Muscle layer of duodenum (tissue), 2 donors: Measurements from ENCODE around the gene ACTN4.
A peak's percentile ranks its signal among the peaks of the same experiment; 100 is the strongest.
"Not testable (repeated sequence)": the region's sequence is repeated elsewhere in the genome, so short reads cannot be mapped to it uniquely, and the experiment has no call there.

Experiments
- H3K27ac ChIP-seq: one replicate; pipeline ENCODE4 v1.7.0; 2013; ENCODE audit warnings: mild to moderate bottlenecking, low read length
- H3K27me3 ChIP-seq: one replicate; pipeline ENCODE4 v1.7.0; 2013; ENCODE audit warnings: low read depth, mild to moderate bottlenecking, control low read depth, low read length
- H3K36me3 ChIP-seq, 2 donors: one replicate each; pipeline ENCODE4 v1.7.0; 2013; ENCODE audit warnings: low read length in 2 of 2, control low read depth in 1 of 2, mild to moderate bottlenecking in 1 of 2; ENCODE audit not compliant: insufficient read depth in 2 of 2, control insufficient read depth in 1 of 2
- H3K4me1 ChIP-seq, 2 donors: one replicate each; pipeline ENCODE4 v1.7.0; 2013; ENCODE audit warnings: low read length in 2 of 2, mild to moderate bottlenecking in 2 of 2, control low read depth in 1 of 2, moderate library complexity in 1 of 2; ENCODE audit not compliant: insufficient read depth in 2 of 2, control insufficient read depth in 1 of 2
- H3K4me3 ChIP-seq, 2 donors: one replicate each; pipeline ENCODE4 v1.7.0; 2013; ENCODE audit warnings: low read length in 2 of 2, low read depth in 1 of 2, mild to moderate bottlenecking in 1 of 2
- H3K9me3 ChIP-seq, 2 donors: one replicate each; pipeline ENCODE4 v1.7.0; 2013; ENCODE audit warnings: low read length in 2 of 2, control low read depth in 1 of 2, mild to moderate bottlenecking in 1 of 2; ENCODE audit not compliant: control insufficient read depth in 1 of 2
- donor health status: healthy.

ACTN4 gene

GRCh38 chr19:38619361-38620174 is 27.9 kb upstream of the ACTN4 start:
- Histone ChIP-seq H3K36me3 (peaks cover 15 to 28% of the 10 kb centered on the region in 2 donors), H3K27ac (peak overlapping the region; percentile 93), H3K27me3 (no peaks in the 10 kb centered on the region), H3K4me1 (peaks cover 8 to 27% of the 10 kb centered on the region in 2 donors), H3K4me3 (peak overlapping the region; percentile 92 to 96), H3K9me3 (no peaks in the 10 kb centered on the region)

GRCh38 chr19:38624822-38625221 is 22.6 kb upstream of the ACTN4 start:
- Histone ChIP-seq H3K36me3 (peaks cover 39 to 77% of the 10 kb centered on the region in 2 donors), H3K27me3 (no peaks in the 10 kb centered on the region), H3K4me3 (no peak overlapping the region), H3K27ac (no peak overlapping the region), H3K9me3 (no peaks in the 10 kb centered on the region), H3K4me1 (peaks cover 5 to 11% of the 10 kb centered on the region in 2 donors)

- no peak overlapping the region for H3K27ac ChIP-seq
- H3K4me1 ChIP-seq = peaks cover 0 to under 1% of the 10 kb centered on the region in 2 donors
- no peak overlapping the region for H3K4me3 ChIP-seq
- no peaks in the 10 kb centered on the region for H3K9me3 ChIP-seq
- H3K36me3 ChIP-seq = peaks cover 39 to 76% of the 10 kb centered on the region in 2 donors
- H3K27me3 ChIP-seq = no peaks in the 10 kb centered on the region
Observed at GRCh38 chr19:38626401-38626800, 21.0 kb upstream of the ACTN4 start.

GRCh38 chr19:38629568-38629967 is 17.9 kb upstream of the ACTN4 start:
- no peaks in the 10 kb centered on the region for H3K9me3 ChIP-seq
- no peaks in the 10 kb centered on the region for H3K4me1 ChIP-seq
- H3K27ac ChIP-seq = no peak overlapping the region
- no peak overlapping the region for H3K4me3 ChIP-seq
- H3K36me3 ChIP-seq = peaks cover 31 to 77% of the 10 kb centered on the region in 2 donors
- H3K27me3 ChIP-seq = no peaks in the 10 kb centered on the region

- H3K36me3 ChIP-seq = peaks cover 29 to 76% of the 10 kb centered on the region in 2 donors
- not testable (repeated sequence) for H3K27me3 ChIP-seq, H3K9me3 ChIP-seq, H3K4me1 ChIP-seq, H3K4me3 ChIP-seq, H3K27ac ChIP-seq
Observed at GRCh38 chr19:38631301-38631700, 16.1 kb upstream of the ACTN4 start.

GRCh38 chr19:38631811-38632475 is 15.5 kb upstream of the ACTN4 start:
- H3K27ac ChIP-seq = not testable (repeated sequence)
- Histone ChIP-seq H3K36me3 (peaks cover 26 to 76% of the 10 kb centered on the region in 2 donors), H3K4me1 (peaks cover 0 to 12% of the 10 kb centered on the region in 2 donors)

GRCh38 chr19:38632476-38633213 is 14.8 kb upstream of the ACTN4 start:
- H3K4me1 ChIP-seq = peaks cover 0 to 12% of the 10 kb centered on the region in 2 donors
- H3K27ac ChIP-seq = no peak overlapping the region
- H3K4me3 ChIP-seq = no peak overlapping the region
- H3K36me3 ChIP-seq = peaks cover 26 to 70% of the 10 kb centered on the region in 2 donors
- H3K9me3 ChIP-seq = no peaks in the 10 kb centered on the region
- H3K27me3 ChIP-seq = no peaks in the 10 kb centered on the region

More at GRCh38 chr19:38631811-38632475, 15.5 kb upstream of the ACTN4 start:
- not testable (repeated sequence) for H3K4me3 ChIP-seq, H3K27me3 ChIP-seq, H3K9me3 ChIP-seq

GRCh38 chr19:38634757-38635482 is 12.5 kb upstream of the ACTN4 start:
- no peaks in the 10 kb centered on the region for H3K9me3 ChIP-seq
- peaks cover 0 to 12% of the 10 kb centered on the region in 2 donors for H3K4me1 ChIP-seq
- H3K4me3 ChIP-seq = no peak overlapping the region
- H3K27ac ChIP-seq = no peak overlapping the region
- peaks cover 20 to 49% of the 10 kb centered on the region in 2 donors for H3K36me3 ChIP-seq
- H3K27me3 ChIP-seq = no peaks in the 10 kb centered on the region

GRCh38 chr19:38635483-38636399 is 11.7 kb upstream of the ACTN4 start:
- H3K27me3 ChIP-seq = no peaks in the 10 kb centered on the region
- peaks cover 18 to 43% of the 10 kb centered on the region in 2 donors for H3K36me3 ChIP-seq
- no peak overlapping the region for H3K4me3 ChIP-seq
- H3K9me3 ChIP-seq = no peaks in the 10 kb centered on the region
- H3K27ac ChIP-seq = peak overlapping the region; percentile 76
- peaks cover 0 to 12% of the 10 kb centered on the region in 2 donors for H3K4me1 ChIP-seq

- H3K36me3 ChIP-seq = peaks cover 14 to 23% of the 10 kb centered on the region in 2 donors
- no peak overlapping the region for H3K27ac ChIP-seq
- H3K9me3 ChIP-seq = no peaks in the 10 kb centered on the region
Observed at GRCh38 chr19:38638461-38638860, 9.0 kb upstream of the ACTN4 start.

More at GRCh38 chr19:38638461-38638860, 9.0 kb upstream of the ACTN4 start:
- Histone ChIP-seq H3K4me1 (peaks cover 0 to 12% of the 10 kb centered on the region in 2 donors), H3K27me3 (no peaks in the 10 kb centered on the region), H3K4me3 (no peak overlapping the region)
